Measurements from ENCODE around the gene BCORL1. TPM values are rescaled to one million over a fixed set of nuclear protein-coding genes. Genes with fewer than 3 reads are reported as not detected.

BCORL1 gene
- total RNA-seq, 1 donor from 2014 or later = 8.1 TPM

GRCh38 chrX:130058652-130059051 lies 76.2 kb downstream of the BCORL1 start:
- DNase-seq (ENCODE audit: low spot score) (no peak), ATAC-seq (no peak)

- ATAC-seq = peak; percentile 98
- peak; percentile 76 for DNase-seq (ENCODE audit: low spot score)
These were observed 78.0 kb downstream of the BCORL1 start for GRCh38 chrX:130060122-130061069.

GRCh38 chrX:130066975-130067615 lies 84.7 kb downstream of the BCORL1 start:
- DNase-seq (ENCODE audit: low spot score) (no peak), ATAC-seq (no peak)

- peak; percentile 88 for ATAC-seq
- no peak for DNase-seq (ENCODE audit: low spot score)
These were observed 89.3 kb downstream of the BCORL1 start for GRCh38 chrX:130071611-130072344.

- no peak for DNase-seq (ENCODE audit: low spot score)
- no peak for ATAC-seq
These were observed 89.9 kb downstream of the BCORL1 start for GRCh38 chrX:130072345-130072740.

GRCh38 chrX:130075777-130076176 lies 93.3 kb downstream of the BCORL1 start:
- no peak for DNase-seq (ENCODE audit: low spot score)
- ATAC-seq = no peak

GRCh38 chrX:130079824-130080406 lies 97.5 kb downstream of the BCORL1 start:
- DNase-seq (ENCODE audit: low spot score) (peak; percentile 51), ATAC-seq (peak; percentile 90)

GRCh38 chrX:130080791-130081367 lies 98.4 kb downstream of the BCORL1 start:
- DNase-seq (ENCODE audit: low spot score) (no peak), ATAC-seq (no peak)

- DNase-seq (ENCODE audit: low spot score) (no peak), ATAC-seq (no peak)
These were observed 99.1 kb downstream of the BCORL1 start for GRCh38 chrX:130081421-130082045.

GRCh38 chrX:130082244-130083106 lies 100.0 kb downstream of the BCORL1 start:
- no peak for DNase-seq (ENCODE audit: low spot score)
- peak; percentile 57 for ATAC-seq

GRCh38 chrX:130083107-130083490 lies 100.7 kb downstream of the BCORL1 start:
- no peak for DNase-seq (ENCODE audit: low spot score)

GRCh38 chrX:130083656-130084382 lies 101.4 kb downstream of the BCORL1 start:
- no peak for DNase-seq (ENCODE audit: low spot score)
- ATAC-seq = no peak

More at GRCh38 chrX:130083107-130083490, 100.7 kb downstream of the BCORL1 start:
- ATAC-seq = no peak

GRCh38 chrX:130084631-130085237 lies 102.3 kb downstream of the BCORL1 start:
- ATAC-seq = no peak
- DNase-seq (ENCODE audit: low spot score) = no peak

- no peak for ATAC-seq
- DNase-seq (ENCODE audit: low spot score) = no peak
These were observed 103.4 kb downstream of the BCORL1 start for GRCh38 chrX:130085551-130086446.

- DNase-seq (ENCODE audit: low spot score) (no peak), ATAC-seq (peak; percentile 41)
These were observed 104.2 kb downstream of the BCORL1 start for GRCh38 chrX:130086447-130087206.

GRCh38 chrX:130090364-130090763 lies 107.9 kb downstream of the BCORL1 start:
- DNase-seq (ENCODE audit: low spot score) (no peak), ATAC-seq (no peak)

Measured in left lobe of liver (tissue), 2 donors.